NCI-H345 (cell line): ENCODE data around the gene PXN.

ENCODE experiments used
- DNase-seq: peaks from one replicate; lab custom pipeline; 2025; lab: John Stamatoyannopoulos, UW

PXN gene

GRCh38 chr12:120265473-120266179, at the start of gene PXN:
Gene PXN, minus strand, starts transcription at chr12:120265730. Its CDS starts 101 bp downstream, at chr12:120265629.
- peak; percentile 76 for DNase-seq

- DNase-seq, result no peak
These were observed 48.7 kb upstream of the PXN start for GRCh38 chr12:120314220-120314619.

- peak; percentile 93 for DNase-seq
These were observed 36.7 kb upstream of the PXN start, which contains the start of gene SIRT4 for GRCh38 chr12:120301962-120302815. Gene SIRT4, plus strand, starts transcription at chr12:120302321. Its CDS starts 1,241 bp downstream, at chr12:120303562.

GRCh38 chr12:120292661-120293531, 27.4 kb upstream of the PXN start, which contains the start of gene RNU4-1:
Gene RNU4-1, minus strand, starts transcription at chr12:120293237.
- DNase-seq, result peak; percentile 84

- DNase-seq, result no peak
These were observed 26.8 kb upstream of the PXN start for GRCh38 chr12:120292411-120292660.

GRCh38 chr12:120290609-120291305, 25.2 kb upstream of the PXN start:
- no peak for DNase-seq

GRCh38 chr12:120287491-120287890, 22.0 kb upstream of the PXN start:
- no peak for DNase-seq

GRCh38 chr12:120286768-120287490, 21.4 kb upstream of the PXN start:
- no peak for DNase-seq

- DNase-seq, result no peak
These were observed 18.9 kb upstream of the PXN start for GRCh38 chr12:120284381-120284780.

GRCh38 chr12:120283318-120283717, 17.8 kb upstream of the PXN start:
- DNase-seq, result no peak

- no peak for DNase-seq
These were observed 12.9 kb upstream of the PXN start for GRCh38 chr12:120278137-120279069.

- DNase-seq, result no peak
These were observed 11.2 kb upstream of the PXN start for GRCh38 chr12:120276734-120277133.

GRCh38 chr12:120267736-120268135, 2.2 kb upstream of the PXN start:
- DNase-seq, result no peak

- no peak for DNase-seq
These were observed 795 bp upstream of the PXN start for GRCh38 chr12:120266180-120266870.

GRCh38 chr12:120264904-120265472, 542 bp downstream of the PXN start:
- no peak for DNase-seq

GRCh38 chr12:120264086-120264903, 1.2 kb downstream of the PXN start:
- DNase-seq, result no peak

GRCh38 chr12:120263748-120264085, 1.8 kb downstream of the PXN start:
- no peak for DNase-seq
